Upper lobe of left lung (tissue), 6 donors: ENCODE results near the gene DNHD1. TPM values are rescaled to one million over a fixed set of nuclear protein-coding genes. Genes with fewer than 3 reads are reported as not detected.
A peak's percentile ranks its signal among the peaks of the same experiment; 100 is the strongest.

Source experiments
- ATAC-seq, 2 donors: fragments of 200-7000 bp; cut with Tn5 transposase; one replicate each; pipeline ENCODE4 v1.9.1; 2022; ENCODE audit warnings: mild to moderate bottlenecking in 2 of 2, moderate library complexity in 2 of 2; ENCODE audit not compliant: low FRiP score in 2 of 2
- DNase-seq, 2 donors: peaks; one replicate each; pipeline ENCODE4 v3.0.0-alpha.2; 2019 to 2020
- H3K27ac ChIP-seq, 4 donors: fragments of 200-600 bp; sonication (generic); one replicate each; pipeline ENCODE4 v1.5.1; 2016 to 2019
- H3K27me3 ChIP-seq, 4 donors: fragments of 200-600 bp; sonication (generic); one replicate each; pipeline ENCODE4 v1.5.1; 2017 to 2019
- H3K36me3 ChIP-seq, 4 donors: fragments of 200-600 bp; sonication (generic); one replicate each; pipeline ENCODE4 v1.5.1; 2016 to 2019
- H3K4me1 ChIP-seq, 4 donors: fragments of 200-600 bp; sonication (generic); one replicate each; pipeline ENCODE4 v1.5.1; 2018 to 2019
- H3K4me3 ChIP-seq, 4 donors: fragments of 200-600 bp; sonication (generic); one replicate each; pipeline ENCODE4 v1.5.1; 2017 to 2019; ENCODE audit warnings: mild to moderate bottlenecking in 2 of 4, moderate library complexity in 1 of 4
- H3K9me3 ChIP-seq, 4 donors: fragments of 200-600 bp; sonication (generic); one replicate each; pipeline ENCODE4 v1.5.1; 2018 to 2019
- CTCF ChIP-seq, 6 experiments: fragments of 450-650 bp in 4 of 6; fragments of 200-600 bp in 2 of 6; sonication (generic) in 2 of 6; IDR thresholded peaks; one replicate each; pipeline ENCODE4 v1.5.1; 2016 to 2019; ENCODE audit warnings: antibody characterized with exemption in 6 of 6
- EP300 ChIP-seq, 4 donors: sonication (generic); formaldehyde crosslinking; IDR thresholded peaks; one replicate each; pipeline ENCODE4 v1.5.1; 2017; ENCODE audit warnings: antibody characterized with exemption in 4 of 4, control low read depth in 2 of 4
- POLR2A ChIP-seq, 4 donors: fragments of 450-650 bp; IDR thresholded peaks; one replicate each; pipeline ENCODE4 v1.5.1; 2016 to 2017; ENCODE audit warnings: antibody characterized with exemption in 4 of 4, mild to moderate bottlenecking in 2 of 4
- POLR2AphosphoS5 ChIP-seq, 2 donors: sonication (generic); formaldehyde crosslinking; IDR thresholded peaks; one replicate each; pipeline ENCODE4 v1.5.1; 2017; ENCODE audit warnings: antibody characterized with exemption in 2 of 2
- WGBS, 2 donors: methylation state at CpG; one replicate each; pipeline ENCODE4 v1.1.5; 2017 to 2018; 5-methylcytosine and 5-hydroxymethylcytosine counted together
- total RNA-seq, 6 donors: library from RNA; depleted of rRNA in 4 of 6; stranded (reverse); fragments of >200 nt in 4 of 6; gene quantifications; one replicate each; pipeline versions ENCODE4 v1.1.0 to v1.2.1, GENCODE V29; 2016 to 2021
- donor health status: DM: no; HTN: no; CAD: no; lungs with moderate emphysema.
- donor health status: DM: no; HTN: yes; CAD: no; lungs with severe emphysema.

Gene DNHD1
- total RNA-seq, 6 donors from 2014 or later = 10.5 to 79.6 (median 21.6) TPM

DNA sequence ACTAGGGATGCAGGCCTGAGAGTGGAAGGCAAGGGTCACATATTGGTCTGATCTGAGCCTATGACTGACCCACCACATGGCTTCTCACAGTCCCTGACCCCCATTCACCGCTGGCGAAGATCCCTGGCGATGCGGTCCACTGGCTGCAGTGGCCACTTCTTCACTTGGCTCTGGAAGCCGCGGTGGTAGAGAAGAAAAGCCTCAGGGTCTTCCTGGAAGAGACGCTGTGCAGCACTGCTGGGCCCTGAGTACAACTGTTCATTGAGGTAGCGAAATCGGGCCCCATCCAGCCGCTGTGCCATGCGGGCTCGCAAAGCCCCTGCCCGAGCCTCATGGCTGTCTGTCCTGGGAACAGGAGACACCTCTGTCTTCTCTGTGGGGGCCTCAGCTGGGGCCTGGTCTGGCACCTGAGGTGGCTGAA lies 104.0 kb downstream of the DNHD1 start:
- WGBS, 2 donors = 96 to 97% methylated on average over 10 to 13 of the region's 13 CpGs
- Histone ChIP-seq H3K27ac (no peak overlapping the region), H3K9me3 (no peaks in the 10 kb centered on the region), H3K36me3 (peaks cover 19 to 54% (median 36%) of the 10 kb centered on the region in 4 donors), H3K4me1 (peaks cover 28 to 40% (median 34%) of the 10 kb centered on the region in 4 donors), H3K4me3 (no peak overlapping the region), H3K27me3 (no peaks in the 10 kb centered on the region)
- DNase-seq (no peak), ATAC-seq (no peak)
- TF ChIP-seq POLR2A (IDR thresholded peaks at IDR 0.05) (no peak), CTCF (IDR thresholded peaks at IDR 0.05) (no peak), EP300 (IDR thresholded peaks at IDR 0.05) (no peak)

- H3K9me3 ChIP-seq = no peaks in the 10 kb centered on the region
- WGBS, 2 donors = 52 to 57% methylated on average over 7 of the region's 7 CpGs
- H3K36me3 ChIP-seq = peaks cover 19 to 42% (median 34%) of the 10 kb centered on the region in 4 donors
- no peaks in the 10 kb centered on the region for H3K27me3 ChIP-seq
- H3K27ac ChIP-seq = peak overlapping the region; percentile 91 to 99 (median 95)
- H3K4me1 ChIP-seq = peaks cover 38 to 53% (median 44%) of the 10 kb centered on the region in 4 donors
- TF ChIP-seq POLR2AphosphoS5 (IDR thresholded peaks at IDR 0.05) = no peak
- TF ChIP-seq POLR2A (IDR thresholded peaks at IDR 0.05) = no peak
- no peak for TF ChIP-seq EP300 (IDR thresholded peaks at IDR 0.05)
- no peak for TF ChIP-seq CTCF (IDR thresholded peaks at IDR 0.05)
- H3K4me3 ChIP-seq = peak overlapping the region; percentile 64 to 96 (median 80)
- no peak for DNase-seq
- no peak for ATAC-seq
Measured at GRCh38 chr11:6602096-6602940, 105.2 kb downstream of the DNHD1 start.

GRCh38 chr11:6603287-6604080 lies 106.4 kb downstream of the DNHD1 start, which contains the start of the genes ILK and RRP8:
TSS of gene ILK (plus strand) at chr11:6603774. CDS start at chr11:6604272, 498 bp downstream.
TSS of gene RRP8 (minus strand) at chr11:6603616. CDS start at chr11:6603502, 114 bp downstream.
- no peaks in the 10 kb centered on the region for H3K27me3 ChIP-seq
- H3K4me3 ChIP-seq = peak within 1 kb of the TSS; percentile 64 to 96 (median 80)
- DNase-seq = peak; percentile 97 to 98
- H3K4me1 ChIP-seq = peaks cover 50 to 64% (median 56%) of the 10 kb centered on the region in 4 donors
- ATAC-seq = peak; percentile 96
- TF ChIP-seq POLR2AphosphoS5 (IDR thresholded peaks at IDR 0.05) = peak; percentile 64 to 90
- TF ChIP-seq EP300 (IDR thresholded peaks at IDR 0.05) = peak in 1 of 4 donors; percentile 66
- peak in 3 of 4 donors; percentile 20 to 94 (median 88) for TF ChIP-seq POLR2A (IDR thresholded peaks at IDR 0.05)
- TF ChIP-seq CTCF (IDR thresholded peaks at IDR 0.05) = peak in 3 of 6 experiments; percentile 25 to 68 (median 34)
- WGBS, 2 donors = 0 to 1% methylated on average over 37 to 43 of the region's 72 CpGs
- peaks cover 23 to 43% (median 38%) of the 10 kb centered on the region in 4 donors for H3K36me3 ChIP-seq
- no peaks in the 10 kb centered on the region for H3K9me3 ChIP-seq
- peak within 1 kb of the TSS; percentile 91 to 99 (median 95) for H3K27ac ChIP-seq

DNA sequence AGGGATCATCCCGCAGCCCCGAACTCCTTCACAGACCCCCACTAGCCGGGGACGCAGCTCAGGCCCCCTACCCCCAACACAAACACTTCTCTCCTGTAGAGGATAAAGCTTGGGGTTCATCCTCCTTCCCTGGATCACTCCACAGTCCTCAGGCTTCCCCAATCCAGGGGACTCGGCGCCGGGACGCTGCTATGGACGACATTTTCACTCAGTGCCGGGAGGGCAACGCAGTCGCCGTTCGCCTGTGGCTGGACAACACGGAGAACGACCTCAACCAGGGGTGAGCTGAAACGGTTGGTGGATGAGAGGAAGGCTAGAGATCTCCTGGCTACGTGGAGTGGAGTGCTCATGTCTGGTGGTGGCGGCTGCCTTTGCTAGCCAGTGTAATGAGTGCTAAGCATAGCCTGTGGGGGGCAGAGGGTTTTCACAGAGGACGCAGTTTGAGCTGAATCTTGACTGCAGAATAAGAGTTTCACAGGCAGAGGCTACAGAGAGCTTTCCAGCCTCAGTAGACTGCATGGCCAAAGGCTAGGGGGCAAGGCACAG lies 107.1 kb downstream of the DNHD1 start:
- H3K36me3 ChIP-seq = peaks cover 25 to 43% (median 38%) of the 10 kb centered on the region in 4 donors
- ATAC-seq (peak; percentile 58 to 63), DNase-seq (peak; percentile 60 to 67)
- TF ChIP-seq POLR2A (IDR thresholded peaks at IDR 0.05) (peak in 1 of 4 donors; percentile 12), POLR2AphosphoS5 (IDR thresholded peaks at IDR 0.05) (peak in 1 of 2 donors; percentile 44), CTCF (IDR thresholded peaks at IDR 0.05) (no peak)
- peaks cover 50 to 65% (median 60%) of the 10 kb centered on the region in 4 donors for H3K4me1 ChIP-seq
- H3K9me3 ChIP-seq = no peaks in the 10 kb centered on the region
- peak overlapping the region; percentile 38 to 92 (median 66) for H3K4me3 ChIP-seq
- H3K27ac ChIP-seq = peak overlapping the region; percentile 91 to 99 (median 95)
- H3K27me3 ChIP-seq = no peaks in the 10 kb centered on the region
- WGBS, 2 donors = 0 to 3% methylated on average over 9 to 20 of the region's 20 CpGs
